Liver (tissue), 9 donors: ENCODE results near the gene RAB27B. TPM values are rescaled to one million over a fixed set of nuclear protein-coding genes. Genes with fewer than 3 reads are reported as not detected.

Experiments used
- DNase-seq: peaks from one replicate; pipeline ENCODE4 v3.0.0-alpha.2; 2017; ENCODE audit warnings: low spot score
- H3K27ac ChIP-seq, 2 donors: one replicate each; pipeline ENCODE4 v1.7.0; 2013; ENCODE audit warnings: inconsistent platforms in 2 of 2, low read length in 2 of 2, control low read depth in 1 of 2, low read depth in 1 of 2, mild to moderate bottlenecking in 1 of 2
- H3K27me3 ChIP-seq, 4 donors: one replicate each; pipeline versions ENCODE4 v1.6.1 to v1.7.0; 2013; ENCODE audit warnings: low read length in 3 of 4, inconsistent platforms in 1 of 4, mild to moderate bottlenecking in 1 of 4, moderate library complexity in 1 of 4; ENCODE audit not compliant: control insufficient read depth in 4 of 4, insufficient read depth in 4 of 4
- H3K36me3 ChIP-seq, 4 donors: one replicate each; pipeline versions ENCODE4 v1.6.1 to v1.7.0; 2013; ENCODE audit warnings: low read length in 3 of 4, mild to moderate bottlenecking in 3 of 4, low read depth in 1 of 4, moderate library complexity in 1 of 4; ENCODE audit not compliant: control insufficient read depth in 4 of 4, insufficient read depth in 3 of 4
- H3K4me1 ChIP-seq, 4 donors: one replicate each; pipeline versions ENCODE4 v1.6.1 to v1.7.0; 2013; ENCODE audit warnings: low read length in 3 of 4, mild to moderate bottlenecking in 3 of 4, moderate library complexity in 1 of 4; ENCODE audit not compliant: control insufficient read depth in 4 of 4, insufficient read depth in 4 of 4
- H3K4me3 ChIP-seq, 3 donors: one replicate each; pipeline versions ENCODE4 v1.6.1 to v1.7.0; 2013; ENCODE audit warnings: low read length in 3 of 3, control low read depth in 1 of 3, low read depth in 1 of 3, mild to moderate bottlenecking in 1 of 3
- H3K9ac ChIP-seq, 2 donors: one replicate each; pipeline ENCODE4 v1.7.0; 2013; ENCODE audit warnings: low read length in 2 of 2, mild to moderate bottlenecking in 2 of 2, moderate library complexity in 2 of 2, control low read depth in 1 of 2, low read depth in 1 of 2
- H3K9me3 ChIP-seq, 4 donors: one replicate each; pipeline versions ENCODE4 v1.6.1 to v1.7.0; 2013; ENCODE audit warnings: low read length in 3 of 4; ENCODE audit not compliant: control insufficient read depth in 4 of 4
- EGR1 ChIP-seq, 2 donors: IDR thresholded peaks; 2 replicates each; pipeline ENCODE4 v1.6.1; 2016 to 2018; ENCODE audit warnings: antibody characterized with exemption in 2 of 2, low read depth in 2 of 2
- FOXA1 ChIP-seq: IDR thresholded peaks from 2 replicates; pipeline ENCODE4 v1.6.1; 2016; ENCODE audit warnings: antibody characterized with exemption
- FOXA2 ChIP-seq: IDR thresholded peaks from 2 replicates; pipeline ENCODE4 v1.6.1; 2016; ENCODE audit warnings: antibody characterized with exemption
- GABPA ChIP-seq, 2 donors: IDR thresholded peaks in 1 of 2; conservative IDR thresholded peaks in 1 of 2; 2 replicates each; pipeline ENCODE4 v1.6.1; 2016; ENCODE audit warnings: antibody characterized with exemption in 2 of 2, mild to moderate bottlenecking in 1 of 2, moderate library complexity in 1 of 2
- HNF4A ChIP-seq, 2 donors: conservative IDR thresholded peaks; 2 replicates each; pipeline ENCODE4 v1.6.1; 2016; ENCODE audit warnings: antibody characterized with exemption in 2 of 2, mild to moderate bottlenecking in 2 of 2
- HNF4G ChIP-seq: IDR thresholded peaks from 2 replicates; pipeline ENCODE4 v1.6.1; 2016; ENCODE audit warnings: antibody characterized with exemption
- JUND ChIP-seq, 2 donors: IDR thresholded peaks; 2 replicates each; pipeline ENCODE4 v1.6.1; 2016; ENCODE audit warnings: antibody characterized with exemption in 2 of 2
- NR2F2 ChIP-seq: IDR thresholded peaks from 2 replicates; pipeline ENCODE4 v1.6.1; 2016; ENCODE audit warnings: antibody characterized with exemption
- RAD21 ChIP-seq, 2 donors: IDR thresholded peaks; 2 replicates each; pipeline ENCODE4 v1.6.1; 2016; ENCODE audit warnings: antibody characterized with exemption in 2 of 2, mild to moderate bottlenecking in 2 of 2
- RXRA ChIP-seq, 2 donors: IDR thresholded peaks; 2 replicates each; pipeline ENCODE4 v1.6.1; 2017 to 2018; ENCODE audit warnings: antibody characterized with exemption in 2 of 2, mild to moderate bottlenecking in 1 of 2
- SP1 ChIP-seq: IDR thresholded peaks from 2 replicates; pipeline ENCODE4 v1.6.1; 2018; ENCODE audit warnings: antibody characterized with exemption, mild to moderate bottlenecking
- TAF1 ChIP-seq: conservative IDR thresholded peaks from 2 replicates; pipeline ENCODE4 v1.6.1; 2016; ENCODE audit warnings: antibody characterized with exemption, mild to moderate bottlenecking
- YY1 ChIP-seq: IDR thresholded peaks from 2 replicates; pipeline ENCODE4 v1.6.1; 2016; ENCODE audit warnings: antibody characterized with exemption, mild to moderate bottlenecking
- WGBS: extraction: QIAGEN DNeasy Blood & Tissue Kit; methylation state at CpG from one replicate; pipeline ENCODE4 v1.1.7; 2013; 5-methylcytosine and 5-hydroxymethylcytosine counted together
- polyA plus RNA-seq, 2 donors: library from polyadenylated mRNA; stranded (reverse) in 1 of 2; unstranded in 1 of 2; fragments of 200-250 nt in 1 of 2; fragments of >200 nt in 1 of 2; fragmentation: Nextera tagmentation in 1 of 2; extraction: Ambion mirVana in 1 of 2; gene quantifications; one replicate each; pipeline versions ENCODE4 v1.2.1 to v1.2.3, GENCODE V29; 2013 to 2015
- total RNA-seq, 2 donors: library from RNA; depleted of rRNA; stranded (reverse); fragments of >200 nt; gene quantifications; one replicate each; pipeline ENCODE4 v1.2.3, GENCODE V29; 2014
- TF ChIP-seq, protein P1 (sequence below): fragments of 150-350 bp; IDR thresholded peaks from 2 replicates; pipeline ENCODE4 v1.5.1; 2017; ENCODE audit warnings: improper control_type of control experiment, low read depth, low read length; ENCODE audit not compliant: missing input control
- TF ChIP-seq, protein P2 (sequence below): IDR thresholded peaks from 2 replicates; pipeline ENCODE4 v1.6.1; 2016; ENCODE audit warnings: antibody characterized with exemption
- TF ChIP-seq, protein P3 (sequence below): IDR thresholded peaks from 2 replicates; pipeline ENCODE4 v1.6.1; 2016; ENCODE audit warnings: antibody characterized with exemption
- TF ChIP-seq, protein P4 (sequence below): IDR thresholded peaks from 2 replicates; pipeline ENCODE4 v1.6.1; 2016; ENCODE audit warnings: antibody characterized with exemption, mild to moderate bottlenecking
- TF ChIP-seq, protein P5 (sequence below): IDR thresholded peaks from 2 replicates; pipeline ENCODE4 v1.6.1; 2016; ENCODE audit warnings: antibody characterized with exemption
- donor health status: healthy.
- donor health status: healthy.
- donor health status: healthy.
- donor health status: healthy.
- donor health status: healthy.

RAB27B gene
- total and polyA plus RNA-seq, 4 donors: 0.13 to 4.5 (median 0.24) TPM

DNA sequence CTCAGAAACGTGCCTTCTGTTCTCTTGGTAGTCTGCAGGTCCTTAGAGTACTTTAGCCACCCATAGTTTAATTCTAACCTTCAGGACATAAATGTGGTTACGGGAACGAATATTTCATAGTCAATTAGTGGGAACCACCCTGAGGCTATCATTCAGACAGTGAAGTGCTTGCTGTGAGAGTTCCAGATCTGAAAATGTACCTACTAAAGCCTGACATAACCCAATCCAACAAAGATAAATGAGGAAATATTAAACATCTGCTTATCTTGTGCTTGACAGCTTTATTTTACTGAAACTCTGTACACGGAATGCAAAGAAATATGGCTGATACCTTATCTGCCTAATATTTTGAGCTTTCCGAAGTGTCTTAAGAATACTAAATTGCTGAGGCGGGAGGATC lies 43.0 kb downstream of the RAB27B start:
- Histone ChIP-seq H3K36me3 (no peaks in the 10 kb centered on the region), H3K9ac (no peak overlapping the region), H3K4me1 (peaks cover 4 to 21% (median 6%) of the 10 kb centered on the region in 4 donors), H3K27me3 (no peaks in the 10 kb centered on the region), H3K27ac (no peak overlapping the region), H3K4me3 (no peak overlapping the region), H3K9me3 (no peaks in the 10 kb centered on the region)
- WGBS: 83% methylated on average over 6 of the region's 6 CpGs
- TF ChIP-seq FOXA1: no peak
- TF ChIP-seq EGR1 (IDR thresholded peaks at IDR 0.05; ENCODE audit: low read depth in 2 of 2): no peak
- no peak for TF ChIP-seq GABPA (IDR thresholded peaks at IDR 0.05 in 1 of 2, conservative IDR thresholded peaks at IDR 0.05 in 1 of 2)
- TF ChIP-seq HNF4A (conservative IDR thresholded peaks at IDR 0.05): no peak
- TF ChIP-seq, protein P1, sequence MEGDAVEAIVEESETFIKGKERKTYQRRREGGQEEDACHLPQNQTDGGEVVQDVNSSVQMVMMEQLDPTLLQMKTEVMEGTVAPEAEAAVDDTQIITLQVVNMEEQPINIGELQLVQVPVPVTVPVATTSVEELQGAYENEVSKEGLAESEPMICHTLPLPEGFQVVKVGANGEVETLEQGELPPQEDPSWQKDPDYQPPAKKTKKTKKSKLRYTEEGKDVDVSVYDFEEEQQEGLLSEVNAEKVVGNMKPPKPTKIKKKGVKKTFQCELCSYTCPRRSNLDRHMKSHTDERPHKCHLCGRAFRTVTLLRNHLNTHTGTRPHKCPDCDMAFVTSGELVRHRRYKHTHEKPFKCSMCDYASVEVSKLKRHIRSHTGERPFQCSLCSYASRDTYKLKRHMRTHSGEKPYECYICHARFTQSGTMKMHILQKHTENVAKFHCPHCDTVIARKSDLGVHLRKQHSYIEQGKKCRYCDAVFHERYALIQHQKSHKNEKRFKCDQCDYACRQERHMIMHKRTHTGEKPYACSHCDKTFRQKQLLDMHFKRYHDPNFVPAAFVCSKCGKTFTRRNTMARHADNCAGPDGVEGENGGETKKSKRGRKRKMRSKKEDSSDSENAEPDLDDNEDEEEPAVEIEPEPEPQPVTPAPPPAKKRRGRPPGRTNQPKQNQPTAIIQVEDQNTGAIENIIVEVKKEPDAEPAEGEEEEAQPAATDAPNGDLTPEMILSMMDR: no peak
- no peak for DNase-seq

DNA sequence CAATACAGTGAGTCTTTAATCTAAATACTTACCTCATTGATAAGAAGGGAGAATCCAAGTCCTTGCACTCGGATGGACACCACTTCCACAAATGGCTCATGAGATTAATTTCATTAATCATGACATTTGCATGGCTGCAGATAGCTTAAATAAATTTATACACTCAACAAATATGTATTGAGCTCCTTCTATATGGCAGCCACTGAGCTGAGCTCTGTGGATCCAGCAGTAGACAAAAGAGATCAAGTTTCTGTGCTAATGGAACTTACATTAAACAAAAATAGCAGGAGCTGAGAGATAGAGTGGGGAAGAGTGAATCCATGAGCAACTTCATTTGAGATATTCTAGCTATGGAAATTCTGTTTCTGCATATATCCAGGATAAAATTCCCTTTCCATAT lies 44.4 kb downstream of the RAB27B start:
- Histone ChIP-seq H3K9ac (no peak overlapping the region), H3K9me3 (no peaks in the 10 kb centered on the region), H3K4me3 (no peak overlapping the region), H3K36me3 (no peaks in the 10 kb centered on the region), H3K27ac (no peak overlapping the region), H3K4me1 (peaks cover 4 to 21% (median 6%) of the 10 kb centered on the region in 4 donors), H3K27me3 (no peaks in the 10 kb centered on the region)
- DNase-seq: no peak
- WGBS: 91% methylated on average over 1 of the region's 1 CpG
- TF ChIP-seq, protein P2, sequence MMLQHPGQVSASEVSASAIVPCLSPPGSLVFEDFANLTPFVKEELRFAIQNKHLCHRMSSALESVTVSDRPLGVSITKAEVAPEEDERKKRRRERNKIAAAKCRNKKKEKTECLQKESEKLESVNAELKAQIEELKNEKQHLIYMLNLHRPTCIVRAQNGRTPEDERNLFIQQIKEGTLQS: no peak
- TF ChIP-seq, protein P1: no peak
- TF ChIP-seq, protein P3, sequence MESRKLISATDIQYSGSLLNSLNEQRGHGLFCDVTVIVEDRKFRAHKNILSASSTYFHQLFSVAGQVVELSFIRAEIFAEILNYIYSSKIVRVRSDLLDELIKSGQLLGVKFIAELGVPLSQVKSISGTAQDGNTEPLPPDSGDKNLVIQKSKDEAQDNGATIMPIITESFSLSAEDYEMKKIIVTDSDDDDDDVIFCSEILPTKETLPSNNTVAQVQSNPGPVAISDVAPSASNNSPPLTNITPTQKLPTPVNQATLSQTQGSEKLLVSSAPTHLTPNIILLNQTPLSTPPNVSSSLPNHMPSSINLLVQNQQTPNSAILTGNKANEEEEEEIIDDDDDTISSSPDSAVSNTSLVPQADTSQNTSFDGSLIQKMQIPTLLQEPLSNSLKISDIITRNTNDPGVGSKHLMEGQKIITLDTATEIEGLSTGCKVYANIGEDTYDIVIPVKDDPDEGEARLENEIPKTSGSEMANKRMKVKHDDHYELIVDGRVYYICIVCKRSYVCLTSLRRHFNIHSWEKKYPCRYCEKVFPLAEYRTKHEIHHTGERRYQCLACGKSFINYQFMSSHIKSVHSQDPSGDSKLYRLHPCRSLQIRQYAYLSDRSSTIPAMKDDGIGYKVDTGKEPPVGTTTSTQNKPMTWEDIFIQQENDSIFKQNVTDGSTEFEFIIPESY: no peak
- no peak for TF ChIP-seq GABPA (IDR thresholded peaks at IDR 0.05 in 1 of 2, conservative IDR thresholded peaks at IDR 0.05 in 1 of 2)
- TF ChIP-seq HNF4G: no peak
- TF ChIP-seq SP1: no peak
- TF ChIP-seq YY1: no peak
- no peak for TF ChIP-seq FOXA2
- no peak for TF ChIP-seq RXRA (IDR thresholded peaks at IDR 0.05)
- TF ChIP-seq EGR1 (IDR thresholded peaks at IDR 0.05; ENCODE audit: low read depth in 2 of 2): no peak
- TF ChIP-seq HNF4A (conservative IDR thresholded peaks at IDR 0.05): no peak
- no peak for TF ChIP-seq NR2F2
- TF ChIP-seq RAD21 (IDR thresholded peaks at IDR 0.05): no peak
- TF ChIP-seq JUND (IDR thresholded peaks at IDR 0.05): no peak
- TF ChIP-seq, protein P4, sequence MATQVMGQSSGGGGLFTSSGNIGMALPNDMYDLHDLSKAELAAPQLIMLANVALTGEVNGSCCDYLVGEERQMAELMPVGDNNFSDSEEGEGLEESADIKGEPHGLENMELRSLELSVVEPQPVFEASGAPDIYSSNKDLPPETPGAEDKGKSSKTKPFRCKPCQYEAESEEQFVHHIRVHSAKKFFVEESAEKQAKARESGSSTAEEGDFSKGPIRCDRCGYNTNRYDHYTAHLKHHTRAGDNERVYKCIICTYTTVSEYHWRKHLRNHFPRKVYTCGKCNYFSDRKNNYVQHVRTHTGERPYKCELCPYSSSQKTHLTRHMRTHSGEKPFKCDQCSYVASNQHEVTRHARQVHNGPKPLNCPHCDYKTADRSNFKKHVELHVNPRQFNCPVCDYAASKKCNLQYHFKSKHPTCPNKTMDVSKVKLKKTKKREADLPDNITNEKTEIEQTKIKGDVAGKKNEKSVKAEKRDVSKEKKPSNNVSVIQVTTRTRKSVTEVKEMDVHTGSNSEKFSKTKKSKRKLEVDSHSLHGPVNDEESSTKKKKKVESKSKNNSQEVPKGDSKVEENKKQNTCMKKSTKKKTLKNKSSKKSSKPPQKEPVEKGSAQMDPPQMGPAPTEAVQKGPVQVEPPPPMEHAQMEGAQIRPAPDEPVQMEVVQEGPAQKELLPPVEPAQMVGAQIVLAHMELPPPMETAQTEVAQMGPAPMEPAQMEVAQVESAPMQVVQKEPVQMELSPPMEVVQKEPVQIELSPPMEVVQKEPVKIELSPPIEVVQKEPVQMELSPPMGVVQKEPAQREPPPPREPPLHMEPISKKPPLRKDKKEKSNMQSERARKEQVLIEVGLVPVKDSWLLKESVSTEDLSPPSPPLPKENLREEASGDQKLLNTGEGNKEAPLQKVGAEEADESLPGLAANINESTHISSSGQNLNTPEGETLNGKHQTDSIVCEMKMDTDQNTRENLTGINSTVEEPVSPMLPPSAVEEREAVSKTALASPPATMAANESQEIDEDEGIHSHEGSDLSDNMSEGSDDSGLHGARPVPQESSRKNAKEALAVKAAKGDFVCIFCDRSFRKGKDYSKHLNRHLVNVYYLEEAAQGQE: no peak
- TF ChIP-seq TAF1: no peak
- TF ChIP-seq, protein P5, sequence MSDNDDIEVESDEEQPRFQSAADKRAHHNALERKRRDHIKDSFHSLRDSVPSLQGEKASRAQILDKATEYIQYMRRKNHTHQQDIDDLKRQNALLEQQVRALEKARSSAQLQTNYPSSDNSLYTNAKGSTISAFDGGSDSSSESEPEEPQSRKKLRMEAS: no peak
- TF ChIP-seq FOXA1: no peak
